Nephron progenitor cell (in vitro differentiated cells): ENCODE data around the gene ASTN2.

Experiments used
- DNase-seq: peaks from one replicate; pipeline ENCODE4 v3.0.0; 2021
- H3K27ac Mint-ChIP-seq: 2 replicates; pipeline ENCODE4 v1.8.0; 2021; ENCODE audit warnings: mild to moderate bottlenecking, moderate library complexity, mixed read lengths
- H3K27me3 Mint-ChIP-seq: 2 replicates; pipeline ENCODE4 v1.8.0; 2021; ENCODE audit warnings: mild to moderate bottlenecking, low read depth, mixed read lengths; ENCODE audit not compliant: poor library complexity
- H3K36me3 Mint-ChIP-seq: 2 replicates; pipeline ENCODE4 v1.8.0; 2021; ENCODE audit warnings: low read depth, mixed read lengths
- H3K4me1 Mint-ChIP-seq: 2 replicates; pipeline ENCODE4 v1.8.0; 2021; ENCODE audit warnings: mixed read lengths
- H3K4me3 Mint-ChIP-seq: 2 replicates; pipeline ENCODE4 v1.8.0; 2021; ENCODE audit warnings: mild to moderate bottlenecking, moderate library complexity, mixed read lengths
- H3K9me3 Mint-ChIP-seq: 2 replicates; pipeline ENCODE4 v1.8.0; 2021; ENCODE audit warnings: mild to moderate bottlenecking, moderate library complexity, mixed read lengths
- CTCF ChIP-seq: fragments of 200-600 bp; sonication (generic); IDR thresholded peaks from 2 replicates; pipeline ENCODE4 v1.5.0; 2021; ENCODE audit warnings: antibody characterized with exemption

The ASTN2 gene

GRCh38 chr9:116499434-116499833 is 915.4 kb downstream of the ASTN2 start:
- Mint-ChIP-seq H3K4me1 (peaks cover 25% of the 10 kb centered on the region), H3K27me3 (peaks cover 25% of the 10 kb centered on the region), H3K27ac (no peak overlapping the region), H3K9me3 (no peaks in the 10 kb centered on the region), H3K4me3 (no peak overlapping the region), H3K36me3 (no peaks in the 10 kb centered on the region)
- DNase-seq = no peak
- no peak for TF ChIP-seq CTCF

DNA sequence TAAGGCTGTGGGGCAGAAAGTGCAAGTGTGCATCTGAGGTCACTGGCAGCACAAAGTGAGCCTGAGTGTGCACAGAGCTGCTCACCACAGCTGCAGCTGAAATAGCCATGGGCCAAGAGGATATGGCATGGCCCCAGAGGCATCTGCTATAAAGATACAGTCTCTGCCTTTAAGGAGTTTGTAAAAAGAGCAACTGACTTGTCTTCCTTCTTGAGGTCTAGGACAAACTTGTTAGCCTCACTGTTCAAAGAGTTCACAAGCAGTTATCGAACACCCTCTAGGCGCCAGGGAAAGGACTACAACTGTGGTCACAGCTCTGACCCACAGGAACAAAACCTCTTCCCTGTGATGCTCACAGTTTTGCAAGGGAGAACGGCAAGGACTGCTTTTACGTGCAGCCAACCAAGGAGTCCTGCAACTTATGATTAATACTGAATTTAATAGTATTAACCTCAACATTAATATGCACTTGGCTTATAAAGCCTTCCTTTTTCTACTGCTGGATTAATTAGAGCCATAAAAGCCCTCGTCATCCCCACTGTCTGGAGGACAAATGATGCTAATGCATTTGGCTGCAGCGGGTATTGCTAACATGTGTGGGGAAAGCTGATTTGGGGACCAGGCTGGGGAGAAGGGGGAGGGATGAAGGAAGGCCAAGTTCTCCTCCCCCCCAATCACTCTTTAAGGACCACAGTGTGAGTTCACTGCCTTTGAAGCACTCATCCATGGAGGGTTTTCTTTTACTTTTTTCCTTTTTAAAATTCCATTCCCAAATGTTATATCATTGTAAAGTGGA is 917.6 kb downstream of the ASTN2 start:
- Mint-ChIP-seq H3K27me3 (peaks cover 15% of the 10 kb centered on the region), H3K36me3 (no peaks in the 10 kb centered on the region), H3K27ac (no peak overlapping the region), H3K4me3 (no peak overlapping the region), H3K9me3 (no peaks in the 10 kb centered on the region), H3K4me1 (peaks cover 46% of the 10 kb centered on the region)
- no peak for DNase-seq
- TF ChIP-seq CTCF = no peak

GRCh38 chr9:116496167-116496566 is 918.7 kb downstream of the ASTN2 start:
- H3K9me3 Mint-ChIP-seq = no peaks in the 10 kb centered on the region
- no peak overlapping the region for H3K4me3 Mint-ChIP-seq
- H3K27ac Mint-ChIP-seq = peak overlapping the region; percentile 40
- H3K4me1 Mint-ChIP-seq = peaks cover 55% of the 10 kb centered on the region
- DNase-seq = no peak
- H3K36me3 Mint-ChIP-seq = no peaks in the 10 kb centered on the region
- TF ChIP-seq CTCF = no peak
- H3K27me3 Mint-ChIP-seq = peaks cover 9% of the 10 kb centered on the region

- no peak overlapping the region for H3K4me3 Mint-ChIP-seq
- no peaks in the 10 kb centered on the region for H3K36me3 Mint-ChIP-seq
- H3K4me1 Mint-ChIP-seq = peaks cover 60% of the 10 kb centered on the region
- H3K27ac Mint-ChIP-seq = no peak overlapping the region
- TF ChIP-seq CTCF = no peak
- no peaks in the 10 kb centered on the region for H3K9me3 Mint-ChIP-seq
- peaks cover 9% of the 10 kb centered on the region for H3K27me3 Mint-ChIP-seq
- no peak for DNase-seq
Observed at GRCh38 chr9:116495725-116496124, 919.1 kb downstream of the ASTN2 start.

GRCh38 chr9:116494815-116495634 is 919.8 kb downstream of the ASTN2 start:
- H3K4me3 Mint-ChIP-seq = no peak overlapping the region
- no peak overlapping the region for H3K27ac Mint-ChIP-seq
- H3K9me3 Mint-ChIP-seq = no peaks in the 10 kb centered on the region
- no peaks in the 10 kb centered on the region for H3K36me3 Mint-ChIP-seq
- H3K27me3 Mint-ChIP-seq = peaks cover 9% of the 10 kb centered on the region
- TF ChIP-seq CTCF = peak; percentile 66
- peaks cover 60% of the 10 kb centered on the region for H3K4me1 Mint-ChIP-seq
- peak; percentile 36 for DNase-seq
